ENCODE results near the gene PCSK5. TPM values are rescaled to one million over a fixed set of nuclear protein-coding genes. Genes with fewer than 3 reads are reported as not detected.
A peak's percentile ranks its signal among the peaks of the same experiment; 100 is the strongest.

PCSK5 gene
- total RNA-seq, 2 donors from 2014 or later, result 2.5 to 3.5 TPM

DNA sequence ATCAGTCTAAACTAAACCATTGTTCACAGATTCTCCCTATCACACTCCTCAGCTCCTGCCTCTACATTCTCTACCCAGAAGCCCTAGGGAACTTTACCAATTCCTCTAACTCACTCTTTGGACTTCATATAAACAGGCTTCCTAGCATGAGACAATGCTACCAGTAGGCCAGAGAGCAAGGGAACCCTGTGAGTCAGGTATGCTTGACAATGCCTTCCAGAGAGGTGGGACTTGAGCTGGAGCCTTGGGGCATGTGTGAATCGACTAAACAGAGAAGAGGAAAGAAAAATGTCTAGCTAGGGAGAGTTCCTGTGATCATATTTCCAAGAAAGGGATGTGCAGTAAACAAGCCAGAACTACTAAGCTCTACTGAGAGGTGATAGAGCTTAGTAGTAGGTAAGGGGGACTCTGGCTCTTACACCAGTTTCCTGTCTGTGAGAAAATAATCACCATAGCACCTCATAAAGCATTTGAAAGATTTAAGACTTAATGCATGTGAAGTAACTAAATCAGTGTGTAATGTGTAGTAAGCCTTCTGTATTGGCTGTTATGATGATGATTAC lies 510.1 kb downstream of the PCSK5 start:
- H3K27me3 ChIP-seq (ENCODE audit: control insufficient read depth, insufficient read depth, low read length, poor library complexity, severe bottlenecking), result no peaks in the 10 kb centered on the region
- H3K4me1 ChIP-seq (ENCODE audit: control insufficient read depth, insufficient read depth, low read length), result no peaks in the 10 kb centered on the region
- H3K9ac ChIP-seq (ENCODE audit: extremely low read depth, low read length, poor library complexity, severe bottlenecking), result no peak overlapping the region
- Mint-ChIP-seq H3K27ac (no peak overlapping the region), H3K4me1 (peaks cover 21% of the 10 kb centered on the region), H3K27me3 (ENCODE audit: insufficient read depth) (no peaks in the 10 kb centered on the region), H3K4me3 (no peak overlapping the region), H3K36me3 (ENCODE audit: low read depth) (no peaks in the 10 kb centered on the region), H3K9me3 (no peaks in the 10 kb centered on the region)
- no peaks in the 10 kb centered on the region for H3K9me3 ChIP-seq (ENCODE audit: control insufficient read depth, low read length)
- 77% methylated on average over 1 of the region's 1 CpG; no CpG with 5 or more reads in 1 of the 2 experiments for WGBS, 2 experiments (ENCODE audit: insufficient coverage in 1 of 2, insufficient read length in 1 of 2)
- TF ChIP-seq, protein P1, sequence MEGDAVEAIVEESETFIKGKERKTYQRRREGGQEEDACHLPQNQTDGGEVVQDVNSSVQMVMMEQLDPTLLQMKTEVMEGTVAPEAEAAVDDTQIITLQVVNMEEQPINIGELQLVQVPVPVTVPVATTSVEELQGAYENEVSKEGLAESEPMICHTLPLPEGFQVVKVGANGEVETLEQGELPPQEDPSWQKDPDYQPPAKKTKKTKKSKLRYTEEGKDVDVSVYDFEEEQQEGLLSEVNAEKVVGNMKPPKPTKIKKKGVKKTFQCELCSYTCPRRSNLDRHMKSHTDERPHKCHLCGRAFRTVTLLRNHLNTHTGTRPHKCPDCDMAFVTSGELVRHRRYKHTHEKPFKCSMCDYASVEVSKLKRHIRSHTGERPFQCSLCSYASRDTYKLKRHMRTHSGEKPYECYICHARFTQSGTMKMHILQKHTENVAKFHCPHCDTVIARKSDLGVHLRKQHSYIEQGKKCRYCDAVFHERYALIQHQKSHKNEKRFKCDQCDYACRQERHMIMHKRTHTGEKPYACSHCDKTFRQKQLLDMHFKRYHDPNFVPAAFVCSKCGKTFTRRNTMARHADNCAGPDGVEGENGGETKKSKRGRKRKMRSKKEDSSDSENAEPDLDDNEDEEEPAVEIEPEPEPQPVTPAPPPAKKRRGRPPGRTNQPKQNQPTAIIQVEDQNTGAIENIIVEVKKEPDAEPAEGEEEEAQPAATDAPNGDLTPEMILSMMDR (conservative IDR thresholded peaks at IDR 0.05), result no peak
- no peak overlapping the region for H3K4me3 ChIP-seq (ENCODE audit: low read length)
- no peak overlapping the region for H3K27ac ChIP-seq (ENCODE audit: low read depth, low read length)
- DNase-seq, result no peak
- H3K36me3 ChIP-seq (ENCODE audit: control insufficient read depth, insufficient read depth, low read length), result no peaks in the 10 kb centered on the region

DNA sequence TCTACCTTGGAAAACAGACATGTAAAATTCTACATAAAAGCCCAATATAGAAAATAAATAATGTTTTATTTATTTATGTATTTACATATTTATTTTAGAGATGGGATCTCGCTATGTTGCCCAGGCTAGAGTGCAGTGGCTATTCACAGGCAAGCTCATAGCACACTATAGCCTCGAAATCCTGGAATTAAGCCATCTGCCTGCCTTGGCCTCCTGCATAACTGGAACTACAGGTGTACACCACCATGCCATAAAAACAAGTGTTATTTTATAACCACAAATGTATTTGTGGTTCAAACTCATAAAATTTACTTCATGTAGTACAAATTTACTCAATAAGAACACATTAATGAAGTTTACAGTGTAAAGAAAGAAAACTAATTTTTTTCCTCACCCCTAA lies 510.7 kb downstream of the PCSK5 start:
- Histone ChIP-seq H3K27me3 (ENCODE audit: control insufficient read depth, insufficient read depth, low read length, poor library complexity, severe bottlenecking) (no peaks in the 10 kb centered on the region), H3K9ac (ENCODE audit: extremely low read depth, low read length, poor library complexity, severe bottlenecking) (no peak overlapping the region), H3K27ac (ENCODE audit: low read depth, low read length) (no peak overlapping the region), H3K9me3 (ENCODE audit: control insufficient read depth, low read length) (no peaks in the 10 kb centered on the region), H3K4me1 (ENCODE audit: control insufficient read depth, insufficient read depth, low read length) (no peaks in the 10 kb centered on the region), H3K36me3 (ENCODE audit: control insufficient read depth, insufficient read depth, low read length) (no peaks in the 10 kb centered on the region), H3K4me3 (ENCODE audit: low read length) (no peak overlapping the region)
- TF ChIP-seq, protein P1 (conservative IDR thresholded peaks at IDR 0.05), result no peak
- 88% methylated on average over 2 of the region's 2 CpGs; no CpG with 5 or more reads in 1 of the 2 experiments for WGBS, 2 experiments (ENCODE audit: insufficient coverage in 1 of 2, insufficient read length in 1 of 2)
- Mint-ChIP-seq H3K27me3 (ENCODE audit: insufficient read depth) (no peaks in the 10 kb centered on the region), H3K4me3 (no peak overlapping the region), H3K27ac (no peak overlapping the region), H3K36me3 (ENCODE audit: low read depth) (no peaks in the 10 kb centered on the region), H3K9me3 (no peaks in the 10 kb centered on the region), H3K4me1 (peaks cover 21% of the 10 kb centered on the region)
- DNase-seq, result no peak

DNA sequence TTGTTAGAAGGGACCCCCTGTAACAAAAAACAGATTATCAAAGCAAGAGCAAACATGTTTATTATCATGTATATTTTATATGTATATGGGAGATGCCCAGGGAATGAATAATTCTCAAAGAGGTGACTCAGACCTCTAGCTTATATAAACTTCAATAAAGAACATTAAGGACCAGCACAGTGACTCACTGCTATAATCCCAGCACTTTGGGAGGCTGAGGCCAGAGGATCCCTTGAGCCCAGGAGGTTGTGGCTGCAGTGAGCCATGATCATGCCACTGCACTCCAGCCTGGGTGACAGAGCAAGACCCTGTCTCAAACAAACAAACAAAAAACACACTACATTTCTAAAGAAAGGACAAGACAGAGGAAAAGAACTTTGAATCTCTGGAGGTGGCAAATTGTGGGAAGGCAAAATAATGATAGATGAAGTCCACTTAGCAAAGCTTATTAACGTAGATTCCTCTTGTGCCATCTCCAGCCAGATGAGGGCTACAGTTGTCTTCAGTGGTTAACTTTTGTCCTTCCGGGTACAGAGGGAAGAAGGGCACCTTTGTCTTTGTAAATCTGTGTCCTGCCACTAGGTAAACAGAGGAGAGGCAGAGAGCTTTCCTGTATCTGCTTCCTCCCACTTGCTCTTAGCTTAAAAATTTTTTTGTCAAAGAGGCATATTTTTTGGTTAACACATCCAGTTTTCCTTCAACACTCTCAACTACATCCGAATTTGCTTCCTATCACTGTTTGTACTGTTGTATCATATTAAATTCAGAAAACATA lies 511.3 kb downstream of the PCSK5 start:
- no peak overlapping the region for H3K4me3 Mint-ChIP-seq
- no peak overlapping the region for H3K4me3 ChIP-seq (ENCODE audit: low read length)
- TF ChIP-seq, protein P1 (conservative IDR thresholded peaks at IDR 0.05), result peak; percentile 18
- H3K36me3 ChIP-seq (ENCODE audit: control insufficient read depth, insufficient read depth, low read length), result no peaks in the 10 kb centered on the region
- H3K27ac Mint-ChIP-seq, result no peak overlapping the region
- H3K27ac ChIP-seq (ENCODE audit: low read depth, low read length), result no peak overlapping the region
- no peaks in the 10 kb centered on the region for H3K4me1 ChIP-seq (ENCODE audit: control insufficient read depth, insufficient read depth, low read length)
- no peaks in the 10 kb centered on the region for H3K27me3 Mint-ChIP-seq (ENCODE audit: insufficient read depth)
- 87 to 88% methylated on average over 2 to 3 of the region's 3 CpGs for WGBS, 2 experiments (ENCODE audit: insufficient coverage in 1 of 2, insufficient read length in 1 of 2)
- no peak overlapping the region for H3K9ac ChIP-seq (ENCODE audit: extremely low read depth, low read length, poor library complexity, severe bottlenecking)
- DNase-seq, result no peak
- no peaks in the 10 kb centered on the region for H3K9me3 Mint-ChIP-seq
- no peaks in the 10 kb centered on the region for H3K27me3 ChIP-seq (ENCODE audit: control insufficient read depth, insufficient read depth, low read length, poor library complexity, severe bottlenecking)
- no peaks in the 10 kb centered on the region for H3K9me3 ChIP-seq (ENCODE audit: control insufficient read depth, low read length)
- H3K36me3 Mint-ChIP-seq (ENCODE audit: low read depth), result no peaks in the 10 kb centered on the region
- H3K4me1 Mint-ChIP-seq, result peaks cover 21% of the 10 kb centered on the region

Measured in endodermal cell (in vitro differentiated cells).